Neural cell (in vitro differentiated cells): ENCODE measurements around the gene NUP54. TPM values are rescaled to one million over a fixed set of nuclear protein-coding genes. Genes with fewer than 3 reads are reported as not detected.

Source experiments
- H2AFZ ChIP-seq: fragments of 200-600, 300-800 bp; sonication (generic), shearing (Covaris generic); 2 replicates; pipeline ENCODE4 v1.6.0; 2014; ENCODE audit warnings: low read depth, mild to moderate bottlenecking, antibody characterized with exemption, low read length, moderate library complexity
- H3F3A ChIP-seq: fragments of 200-600 bp; shearing (Covaris generic); 2 replicates; pipeline ENCODE4 v1.6.1; 2016; ENCODE audit warnings: mild to moderate bottlenecking, moderate library complexity, mixed read lengths, antibody characterized with exemption, low read length; ENCODE audit not compliant: insufficient read depth, poor library complexity, severe bottlenecking
- H3K27ac ChIP-seq: fragments of 200-600, 300-800 bp; sonication (generic), shearing (Covaris generic); 2 replicates; pipeline ENCODE4 v1.5.1; 2014; ENCODE audit warnings: mild to moderate bottlenecking, low read length, moderate library complexity
- H3K27me3 ChIP-seq: fragments of 300-800, 200-600 bp; sonication (generic), shearing (Covaris generic); 2 replicates; pipeline ENCODE4 v1.6.0; 2014; ENCODE audit warnings: mild to moderate bottlenecking, low read depth, low read length, moderate library complexity; ENCODE audit not compliant: insufficient read depth
- H3K36me3 ChIP-seq: fragments of 300-800, 200-600 bp; sonication (generic), shearing (Covaris generic); 2 replicates; pipeline ENCODE4 v1.5.1; 2014; ENCODE audit warnings: mild to moderate bottlenecking, antibody characterized with exemption, low read length, moderate library complexity; ENCODE audit not compliant: insufficient read depth
- H3K4me2 ChIP-seq: fragments of 300-800, 200-600 bp; sonication (generic), shearing (Covaris generic); 2 replicates; pipeline ENCODE4 v1.6.0; 2014; ENCODE audit warnings: mild to moderate bottlenecking, low read length
- H3K4me3 ChIP-seq: fragments of 300-800, 200-600 bp; sonication (generic), shearing (Covaris generic); 2 replicates; pipeline ENCODE4 v1.5.1; 2014; ENCODE audit warnings: mild to moderate bottlenecking, low read length, moderate library complexity
- H3K79me2 ChIP-seq: fragments of 200-600 bp; shearing (Covaris generic); replicated peaks from 2 replicates; pipeline ENCODE4 v1.6.0; 2014; ENCODE audit warnings: mild to moderate bottlenecking, low read length, moderate library complexity; ENCODE audit not compliant: insufficient read depth
- H3K9ac ChIP-seq: fragments of 300-800, 200-600 bp; sonication (generic), shearing (Covaris generic); 2 replicates; pipeline ENCODE4 v1.6.1; 2016; ENCODE audit warnings: mild to moderate bottlenecking, low read length, mixed read lengths
- H3K9me2 ChIP-seq: fragments of 200-600 bp; shearing (Covaris generic); 2 replicates; pipeline ENCODE4 v1.6.1; 2016; ENCODE audit warnings: mild to moderate bottlenecking, low read length, mixed read lengths; ENCODE audit not compliant: insufficient read depth
- H3K9me3 ChIP-seq: fragments of 200-600, 300-800 bp; sonication (generic), shearing (Covaris generic); 2 replicates; pipeline ENCODE4 v1.6.1; 2016; ENCODE audit warnings: mild to moderate bottlenecking, mixed run types, low read length, moderate library complexity, mixed read lengths
- H4K20me1 ChIP-seq: fragments of 200-600 bp; shearing (Covaris generic); 2 replicates; pipeline ENCODE4 v1.6.1; 2016; ENCODE audit warnings: mild to moderate bottlenecking, mixed run types; ENCODE audit not compliant: insufficient read depth
- EP300 ChIP-seq: fragments of 450-650 bp; conservative IDR thresholded peaks from 2 replicates; pipeline ENCODE4 v1.6.1; 2014; ENCODE audit warnings: antibody characterized with exemption, mild to moderate bottlenecking, moderate library complexity; ENCODE audit not compliant: poor library complexity, severe bottlenecking
- EZH2 ChIP-seq: fragments of 200-600, 300-800 bp; shearing (Covaris generic), sonication (generic); IDR thresholded peaks from 2 replicates; pipeline ENCODE4 v1.6.1; 2014; ENCODE audit warnings: antibody characterized with exemption, low read length, borderline replicate concordance, mild to moderate bottlenecking; ENCODE audit not compliant: insufficient read depth, poor library complexity, severe bottlenecking
- MXI1 ChIP-seq: fragments of 450-650 bp; conservative IDR thresholded peaks from 2 replicates; pipeline ENCODE4 v1.6.1; 2014; ENCODE audit warnings: antibody characterized with exemption, mild to moderate bottlenecking; ENCODE audit not compliant: poor library complexity, severe bottlenecking
- POLR2AphosphoS5 ChIP-seq: IDR thresholded peaks from 2 replicates; pipeline ENCODE4 v1.6.1; 2012
- RAD21 ChIP-seq: fragments of 450-650 bp; conservative IDR thresholded peaks from 2 replicates; pipeline ENCODE4 v1.6.1; 2014; ENCODE audit warnings: antibody characterized with exemption, mild to moderate bottlenecking, moderate library complexity
- SMC3 ChIP-seq: fragments of 450-650 bp; conservative IDR thresholded peaks from 2 replicates; pipeline ENCODE4 v1.6.1; 2014; ENCODE audit warnings: antibody characterized with exemption, mild to moderate bottlenecking, moderate library complexity; ENCODE audit not compliant: poor library complexity
- TAF1 ChIP-seq: IDR thresholded peaks from 2 replicates; pipeline ENCODE4 v1.6.1; 2012; ENCODE audit warnings: low read depth
- polyA plus RNA-seq: library from polyadenylated mRNA; depleted of rRNA; stranded (reverse); fragments of >200 nt; gene quantifications from 2 replicates; pipeline ENCODE4 v1.2.3, GENCODE V29; 2014
- TF ChIP-seq, protein P1 (sequence below): IDR thresholded peaks from 2 replicates; pipeline ENCODE4 v1.6.1; 2012; ENCODE audit warnings: borderline replicate concordance
- TF ChIP-seq, protein P2 (sequence below): fragments of 450-650 bp; IDR thresholded peaks from 2 replicates; pipeline ENCODE4 v1.5.1; 2014; ENCODE audit warnings: antibody characterized with exemption, mild to moderate bottlenecking, moderate library complexity; ENCODE audit not compliant: poor library complexity, severe bottlenecking

Gene NUP54
- polyA plus RNA-seq, 1 donor from 2014 or later: 103 TPM

DNA sequence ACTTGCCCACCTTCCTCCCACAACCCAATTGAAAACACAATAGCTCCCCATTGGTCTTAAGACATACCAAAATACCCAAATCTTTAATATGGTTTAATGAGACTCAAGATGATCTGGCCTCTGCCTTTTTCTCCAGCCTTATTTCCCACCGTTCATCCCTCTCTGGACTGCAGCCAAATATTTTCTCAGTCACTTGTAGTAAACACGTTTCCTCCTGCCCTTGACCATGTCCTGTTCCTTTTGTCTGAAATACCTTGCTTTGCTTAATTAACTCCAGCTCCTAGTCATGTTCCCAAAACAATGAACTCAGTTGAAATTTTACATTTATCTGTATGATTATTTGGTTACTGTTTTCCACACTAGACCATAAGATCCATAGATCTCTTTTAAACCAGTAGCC is 8.4 kb upstream of the NUP54 start:
- Histone ChIP-seq H3K9me3 (no peaks in the 10 kb centered on the region), H3K79me2 (no peaks in the 10 kb centered on the region), H3K36me3 (peaks cover 4% of the 10 kb centered on the region), H3K27me3 (no peaks in the 10 kb centered on the region), H4K20me1 (no peaks in the 10 kb centered on the region), H3K4me2 (no peak overlapping the region), H3F3A (no peaks in the 10 kb centered on the region), H3K9me2 (no peaks in the 10 kb centered on the region), H3K27ac (no peak overlapping the region), H3K9ac (no peak overlapping the region), H2AFZ (no peak overlapping the region), H3K4me3 (no peak overlapping the region)
- TF ChIP-seq, protein P1, sequence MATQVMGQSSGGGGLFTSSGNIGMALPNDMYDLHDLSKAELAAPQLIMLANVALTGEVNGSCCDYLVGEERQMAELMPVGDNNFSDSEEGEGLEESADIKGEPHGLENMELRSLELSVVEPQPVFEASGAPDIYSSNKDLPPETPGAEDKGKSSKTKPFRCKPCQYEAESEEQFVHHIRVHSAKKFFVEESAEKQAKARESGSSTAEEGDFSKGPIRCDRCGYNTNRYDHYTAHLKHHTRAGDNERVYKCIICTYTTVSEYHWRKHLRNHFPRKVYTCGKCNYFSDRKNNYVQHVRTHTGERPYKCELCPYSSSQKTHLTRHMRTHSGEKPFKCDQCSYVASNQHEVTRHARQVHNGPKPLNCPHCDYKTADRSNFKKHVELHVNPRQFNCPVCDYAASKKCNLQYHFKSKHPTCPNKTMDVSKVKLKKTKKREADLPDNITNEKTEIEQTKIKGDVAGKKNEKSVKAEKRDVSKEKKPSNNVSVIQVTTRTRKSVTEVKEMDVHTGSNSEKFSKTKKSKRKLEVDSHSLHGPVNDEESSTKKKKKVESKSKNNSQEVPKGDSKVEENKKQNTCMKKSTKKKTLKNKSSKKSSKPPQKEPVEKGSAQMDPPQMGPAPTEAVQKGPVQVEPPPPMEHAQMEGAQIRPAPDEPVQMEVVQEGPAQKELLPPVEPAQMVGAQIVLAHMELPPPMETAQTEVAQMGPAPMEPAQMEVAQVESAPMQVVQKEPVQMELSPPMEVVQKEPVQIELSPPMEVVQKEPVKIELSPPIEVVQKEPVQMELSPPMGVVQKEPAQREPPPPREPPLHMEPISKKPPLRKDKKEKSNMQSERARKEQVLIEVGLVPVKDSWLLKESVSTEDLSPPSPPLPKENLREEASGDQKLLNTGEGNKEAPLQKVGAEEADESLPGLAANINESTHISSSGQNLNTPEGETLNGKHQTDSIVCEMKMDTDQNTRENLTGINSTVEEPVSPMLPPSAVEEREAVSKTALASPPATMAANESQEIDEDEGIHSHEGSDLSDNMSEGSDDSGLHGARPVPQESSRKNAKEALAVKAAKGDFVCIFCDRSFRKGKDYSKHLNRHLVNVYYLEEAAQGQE: no peak
- TF ChIP-seq SMC3 (no peak), EZH2 (no peak), EP300 (no peak)

DNA sequence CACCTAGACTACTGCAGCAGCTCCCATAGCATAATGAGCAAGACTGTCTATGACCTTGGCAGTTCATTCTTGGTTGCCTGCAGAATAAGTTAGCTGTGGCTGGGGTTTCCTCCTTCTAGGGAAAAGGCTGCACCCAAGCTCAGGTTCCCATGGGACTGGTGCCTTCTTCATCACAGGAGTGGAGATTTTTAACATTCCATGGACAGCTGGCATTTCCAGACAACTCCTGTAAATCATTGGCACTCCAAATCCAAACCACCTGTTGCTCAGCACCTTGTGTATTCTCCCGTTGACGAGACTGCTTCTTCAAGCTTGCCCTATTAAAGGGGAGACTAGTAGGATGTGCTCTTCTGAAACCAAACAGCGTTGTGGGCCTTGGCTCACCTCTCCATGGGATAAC is 7.8 kb upstream of the NUP54 start:
- no peak overlapping the region for H3K4me2 ChIP-seq
- H3F3A ChIP-seq: no peaks in the 10 kb centered on the region
- H3K9ac ChIP-seq: no peak overlapping the region
- no peaks in the 10 kb centered on the region for H3K9me3 ChIP-seq
- no peaks in the 10 kb centered on the region for H3K27me3 ChIP-seq
- no peak overlapping the region for H3K4me3 ChIP-seq
- no peaks in the 10 kb centered on the region for H3K79me2 ChIP-seq
- H4K20me1 ChIP-seq: no peaks in the 10 kb centered on the region
- TF ChIP-seq SMC3 (no peak), EZH2 (no peak), EP300 (no peak), RAD21 (no peak), MXI1 (no peak), POLR2AphosphoS5 (no peak), TAF1 (no peak)
- TF ChIP-seq, protein P1: no peak
- TF ChIP-seq, protein P2, sequence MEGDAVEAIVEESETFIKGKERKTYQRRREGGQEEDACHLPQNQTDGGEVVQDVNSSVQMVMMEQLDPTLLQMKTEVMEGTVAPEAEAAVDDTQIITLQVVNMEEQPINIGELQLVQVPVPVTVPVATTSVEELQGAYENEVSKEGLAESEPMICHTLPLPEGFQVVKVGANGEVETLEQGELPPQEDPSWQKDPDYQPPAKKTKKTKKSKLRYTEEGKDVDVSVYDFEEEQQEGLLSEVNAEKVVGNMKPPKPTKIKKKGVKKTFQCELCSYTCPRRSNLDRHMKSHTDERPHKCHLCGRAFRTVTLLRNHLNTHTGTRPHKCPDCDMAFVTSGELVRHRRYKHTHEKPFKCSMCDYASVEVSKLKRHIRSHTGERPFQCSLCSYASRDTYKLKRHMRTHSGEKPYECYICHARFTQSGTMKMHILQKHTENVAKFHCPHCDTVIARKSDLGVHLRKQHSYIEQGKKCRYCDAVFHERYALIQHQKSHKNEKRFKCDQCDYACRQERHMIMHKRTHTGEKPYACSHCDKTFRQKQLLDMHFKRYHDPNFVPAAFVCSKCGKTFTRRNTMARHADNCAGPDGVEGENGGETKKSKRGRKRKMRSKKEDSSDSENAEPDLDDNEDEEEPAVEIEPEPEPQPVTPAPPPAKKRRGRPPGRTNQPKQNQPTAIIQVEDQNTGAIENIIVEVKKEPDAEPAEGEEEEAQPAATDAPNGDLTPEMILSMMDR: no peak
- peaks cover 4% of the 10 kb centered on the region for H3K36me3 ChIP-seq
- no peaks in the 10 kb centered on the region for H3K9me2 ChIP-seq
- no peak overlapping the region for H2AFZ ChIP-seq
- H3K27ac ChIP-seq: no peak overlapping the region
